Stimulated activated CD8-positive, alpha-beta memory T cell treated with anti-CD3 and anti-CD28 coated beads, Interleukin-12 subunit alpha, Interleukin-12 subunit beta, amount 100 ng/mL, for 1 hour (primary cell): ENCODE results near the gene ERG.

Source experiments
- DNase-seq: peaks from one replicate; pipeline ENCODE4 v3.0.0-alpha.2; 2020; ENCODE audit warnings: low read depth

Gene ERG

GRCh38 chr21:38496224-38496623 is 2.1 kb downstream of the ERG start:
- DNase-seq: no peak

- DNase-seq: no peak
Measured at GRCh38 chr21:38495696-38496095, 2.6 kb downstream of the ERG start.

- no peak for DNase-seq
Measured at GRCh38 chr21:38495242-38495641, 3.0 kb downstream of the ERG start.

GRCh38 chr21:38494703-38495102 is 3.6 kb downstream of the ERG start:
- DNase-seq: no peak

GRCh38 chr21:38494251-38494642 is 4.0 kb downstream of the ERG start:
- no peak for DNase-seq

GRCh38 chr21:38493549-38494250 is 4.6 kb downstream of the ERG start:
- DNase-seq: no peak

GRCh38 chr21:38492007-38492406 is 6.3 kb downstream of the ERG start:
- DNase-seq: no peak

GRCh38 chr21:38491536-38491935 is 6.7 kb downstream of the ERG start:
- no peak for DNase-seq

- no peak for DNase-seq
Measured at GRCh38 chr21:38490411-38491020, 7.8 kb downstream of the ERG start.

- DNase-seq: no peak
Measured at GRCh38 chr21:38489729-38490128, 8.5 kb downstream of the ERG start.

GRCh38 chr21:38489271-38489652 is 9.0 kb downstream of the ERG start:
- DNase-seq: no peak

- DNase-seq: no peak
Measured at GRCh38 chr21:38488640-38489270, 9.5 kb downstream of the ERG start.

- no peak for DNase-seq
Measured at GRCh38 chr21:38487901-38488639, 10.2 kb downstream of the ERG start.

GRCh38 chr21:38486706-38487105 is 11.6 kb downstream of the ERG start:
- no peak for DNase-seq

- DNase-seq: no peak
Measured at GRCh38 chr21:38486221-38486620, 12.1 kb downstream of the ERG start.

GRCh38 chr21:38479641-38480525 is 18.4 kb downstream of the ERG start:
- no peak for DNase-seq

GRCh38 chr21:38478782-38479181 is 19.5 kb downstream of the ERG start:
- no peak for DNase-seq

- no peak for DNase-seq
Measured at GRCh38 chr21:38477226-38477625, 21.1 kb downstream of the ERG start.

- DNase-seq: no peak
Measured at GRCh38 chr21:38476385-38476784, 21.9 kb downstream of the ERG start.

GRCh38 chr21:38475519-38475918 is 22.8 kb downstream of the ERG start:
- DNase-seq: no peak

- no peak for DNase-seq
Measured at GRCh38 chr21:38474796-38475195, 23.5 kb downstream of the ERG start.

GRCh38 chr21:38474124-38474523 is 24.2 kb downstream of the ERG start:
- no peak for DNase-seq
